ENCODE measurements around the gene NDUFA3. TPM values are rescaled to one million over a fixed set of nuclear protein-coding genes. Genes with fewer than 3 reads are reported as not detected.

Gene NDUFA3
- 10 to 100 TPM in 3 of 4 donors, 1 to 10 TPM in 1; 2.8 to 40.0 (median 25.4) TPM for total RNA-seq

GRCh38 chr19:54102421-54103169 is at the start of gene NDUFA3:
NDUFA3 (plus strand) TSS chr19:54102855; CDS start chr19:54102879, 24 bp downstream.
- H3K4me1 ChIP-seq = peaks cover 0 to 15% (median 7%) of the 10 kb centered on the region in 4 donors
- H3K27me3 ChIP-seq = no peaks in the 10 kb centered on the region
- TF ChIP-seq CTCF (IDR thresholded peaks at IDR 0.05) (peak in 2 of 5 experiments; percentile 5 to 23), POLR2A (IDR thresholded peaks at IDR 0.05) (peak; percentile 44 to 62), EP300 (IDR thresholded peaks at IDR 0.05) (peak; percentile 88 to 93)
- WGBS, 2 donors = 3 to 7% methylated on average over 27 to 54 of the region's 54 CpGs
- no peaks in the 10 kb centered on the region for H3K9me3 ChIP-seq
- H3K27ac ChIP-seq = peak within 1 kb of the TSS in 3 of 4 donors; percentile 66 to 84 (median 71)
- H3K4me3 ChIP-seq = peak within 1 kb of the TSS; percentile 63 to 91 (median 76)
- peaks cover 0 to 27% (median 0%) of the 10 kb centered on the region in 3 donors for H3K36me3 ChIP-seq
- DNase-seq (ENCODE audit: low spot score in 2 of 2) = peak; percentile 92 to 93

- TF ChIP-seq CTCF (IDR thresholded peaks at IDR 0.05) = no peak
- no peak for TF ChIP-seq POLR2A (IDR thresholded peaks at IDR 0.05)
- no peak for TF ChIP-seq EP300 (IDR thresholded peaks at IDR 0.05)
- no peaks in the 10 kb centered on the region for H3K36me3 ChIP-seq
- H3K9me3 ChIP-seq = peaks cover 0 to 21% (median 0%) of the 10 kb centered on the region in 4 donors
- DNase-seq (ENCODE audit: low spot score in 2 of 2) = no peak
- H3K4me3 ChIP-seq = no peak overlapping the region
- WGBS, 2 donors = 64 to 70% methylated on average over 9 of the region's 9 CpGs
- no peaks in the 10 kb centered on the region for H3K27me3 ChIP-seq
- H3K4me1 ChIP-seq = no peaks in the 10 kb centered on the region
- H3K27ac ChIP-seq = no peak overlapping the region
Observed at GRCh38 chr19:54062643-54063042, 40.0 kb upstream of the NDUFA3 start.

GRCh38 chr19:54063350-54064116 is 39.1 kb upstream of the NDUFA3 start, which contains the start of gene VSTM1:
VSTM1 (minus strand) TSS chr19:54063897; CDS start chr19:54063777, 120 bp downstream.
- no peak for TF ChIP-seq EP300 (IDR thresholded peaks at IDR 0.05)
- no peak for TF ChIP-seq POLR2A (IDR thresholded peaks at IDR 0.05)
- no peak for TF ChIP-seq CTCF (IDR thresholded peaks at IDR 0.05)
- no peak for DNase-seq (ENCODE audit: low spot score in 2 of 2)
- 75 to 76% methylated on average over 32 to 34 of the region's 34 CpGs for WGBS, 2 donors

GRCh38 chr19:54069470-54069869 is 33.2 kb upstream of the NDUFA3 start:
- WGBS, 2 donors = 56 to 62% methylated on average over 5 of the region's 5 CpGs
- H3K9me3 ChIP-seq = peaks cover 0 to 51% (median 3%) of the 10 kb centered on the region in 4 donors
- no peak overlapping the region for H3K27ac ChIP-seq
- no peak overlapping the region for H3K4me3 ChIP-seq
- no peak for DNase-seq (ENCODE audit: low spot score in 2 of 2)
- no peaks in the 10 kb centered on the region for H3K4me1 ChIP-seq
- H3K36me3 ChIP-seq = no peaks in the 10 kb centered on the region
- TF ChIP-seq EP300 (IDR thresholded peaks at IDR 0.05) (no peak), CTCF (IDR thresholded peaks at IDR 0.05) (no peak), POLR2A (IDR thresholded peaks at IDR 0.05) (no peak)
- no peaks in the 10 kb centered on the region for H3K27me3 ChIP-seq

More at GRCh38 chr19:54063350-54064116, 39.1 kb upstream of the NDUFA3 start, which contains the start of gene VSTM1:
- no peak within 1 kb of the TSS for H3K4me3 ChIP-seq
- no peaks in the 10 kb centered on the region for H3K4me1 ChIP-seq
- no peak within 1 kb of the TSS for H3K27ac ChIP-seq
- H3K9me3 ChIP-seq = peaks cover 0 to 21% (median 0%) of the 10 kb centered on the region in 4 donors
- H3K27me3 ChIP-seq = no peaks in the 10 kb centered on the region
- H3K36me3 ChIP-seq = no peaks in the 10 kb centered on the region
